Measurements from ENCODE around the gene THG1L. TPM values are rescaled to one million over a fixed set of nuclear protein-coding genes. Genes with fewer than 3 reads are reported as not detected.

THG1L gene
- total and polyA plus RNA-seq, 10 of the 15 experiments (the other 5 are each of a cell fraction or from before 2014, with no cell fraction given), result 24.8 to 58.0 (median 34.5) TPM

DNA sequence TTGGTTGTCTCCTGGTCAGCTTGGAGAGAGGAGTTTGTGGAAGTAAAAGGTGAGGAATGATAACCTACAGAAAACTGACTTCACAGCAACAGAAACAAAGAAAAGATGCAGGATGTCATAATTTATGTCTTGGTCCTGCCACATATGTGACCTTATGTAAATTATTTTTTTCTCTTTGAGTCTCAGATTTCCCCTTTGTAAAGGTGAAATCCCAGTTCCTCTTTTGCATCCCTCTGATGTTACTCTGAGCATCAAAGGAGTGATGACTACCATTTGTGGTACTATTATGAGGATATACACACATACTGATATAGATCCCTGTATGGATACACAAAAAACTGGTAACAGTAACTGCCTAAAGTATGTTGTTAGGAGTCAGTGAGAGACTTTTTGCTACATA is 1.4 kb upstream of the THG1L start (continued):
- TF ChIP-seq EP300 (IDR thresholded peaks at IDR 0.05; ENCODE audit: borderline replicate concordance in 1 of 2, control insufficient read depth in 1 of 2, low read depth in 2 of 2, low read length in 2 of 2), result peak; percentile 87 to 97
- TF ChIP-seq, protein P1, sequence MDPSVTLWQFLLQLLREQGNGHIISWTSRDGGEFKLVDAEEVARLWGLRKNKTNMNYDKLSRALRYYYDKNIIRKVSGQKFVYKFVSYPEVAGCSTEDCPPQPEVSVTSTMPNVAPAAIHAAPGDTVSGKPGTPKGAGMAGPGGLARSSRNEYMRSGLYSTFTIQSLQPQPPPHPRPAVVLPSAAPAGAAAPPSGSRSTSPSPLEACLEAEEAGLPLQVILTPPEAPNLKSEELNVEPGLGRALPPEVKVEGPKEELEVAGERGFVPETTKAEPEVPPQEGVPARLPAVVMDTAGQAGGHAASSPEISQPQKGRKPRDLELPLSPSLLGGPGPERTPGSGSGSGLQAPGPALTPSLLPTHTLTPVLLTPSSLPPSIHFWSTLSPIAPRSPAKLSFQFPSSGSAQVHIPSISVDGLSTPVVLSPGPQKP (IDR thresholded peaks at IDR 0.05; ENCODE audit: low read depth, low read length), result no peak
- TF ChIP-seq RELA (IDR thresholded peaks at IDR 0.05; ENCODE audit: borderline replicate concordance, partially characterized antibody), result no peak
- no peak for TF ChIP-seq NRF1 (conservative IDR thresholded peaks at IDR 0.05; ENCODE audit: low read depth, low read length)
- no peak for TF ChIP-seq LARP7 (IDR thresholded peaks at IDR 0.05)
- TF ChIP-seq ZNF207 (IDR thresholded peaks at IDR 0.05; ENCODE audit: borderline replicate concordance), result no peak
- TF ChIP-seq BRCA1 (IDR thresholded peaks at IDR 0.05; ENCODE audit: low read depth, low read length), result no peak
- TF ChIP-seq STAT1 (conservative IDR thresholded peaks at IDR 0.05), result no peak
- no peak for TF ChIP-seq SP1 (IDR thresholded peaks at IDR 0.05; ENCODE audit: low read depth, low read length)
- TF ChIP-seq CBX3 (IDR thresholded peaks at IDR 0.05; ENCODE audit: borderline replicate concordance, low read depth), result no peak
- TF ChIP-seq PAX8 (IDR thresholded peaks at IDR 0.05), result no peak
- TF ChIP-seq POU2F2 (IDR thresholded peaks at IDR 0.05; ENCODE audit: borderline replicate concordance, low read depth, low read length), result peak; percentile 94; the same call in 2 of the 3 replicates
- peak in 1 of 2 experiments; percentile 52; a peak in 1 of 4 replicates for TF ChIP-seq BHLHE40 (IDR thresholded peaks at IDR 0.05; ENCODE audit: borderline replicate concordance in 1 of 2, low read depth in 2 of 2, low read length in 1 of 2)
- peak; percentile 82 for TF ChIP-seq RUNX3 (IDR thresholded peaks at IDR 0.05; ENCODE audit: low read length)
- no peak for TF ChIP-seq KDM1A (IDR thresholded peaks at IDR 0.05; ENCODE audit: borderline replicate concordance)
- no peak for TF ChIP-seq BACH1 (IDR thresholded peaks at IDR 0.05; ENCODE audit: borderline replicate concordance)
- TF ChIP-seq, protein P2, sequence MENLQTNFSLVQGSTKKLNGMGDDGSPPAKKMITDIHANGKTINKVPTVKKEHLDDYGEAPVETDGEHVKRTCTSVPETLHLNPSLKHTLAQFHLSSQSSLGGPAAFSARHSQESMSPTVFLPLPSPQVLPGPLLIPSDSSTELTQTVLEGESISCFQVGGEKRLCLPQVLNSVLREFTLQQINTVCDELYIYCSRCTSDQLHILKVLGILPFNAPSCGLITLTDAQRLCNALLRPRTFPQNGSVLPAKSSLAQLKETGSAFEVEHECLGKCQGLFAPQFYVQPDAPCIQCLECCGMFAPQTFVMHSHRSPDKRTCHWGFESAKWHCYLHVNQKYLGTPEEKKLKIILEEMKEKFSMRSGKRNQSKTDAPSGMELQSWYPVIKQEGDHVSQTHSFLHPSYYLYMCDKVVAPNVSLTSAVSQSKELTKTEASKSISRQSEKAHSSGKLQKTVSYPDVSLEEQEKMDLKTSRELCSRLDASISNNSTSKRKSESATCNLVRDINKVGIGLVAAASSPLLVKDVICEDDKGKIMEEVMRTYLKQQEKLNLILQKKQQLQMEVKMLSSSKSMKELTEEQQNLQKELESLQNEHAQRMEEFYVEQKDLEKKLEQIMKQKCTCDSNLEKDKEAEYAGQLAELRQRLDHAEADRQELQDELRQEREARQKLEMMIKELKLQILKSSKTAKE (IDR thresholded peaks at IDR 0.05; ENCODE audit: low read depth, poor library complexity, severe bottlenecking), result peak; percentile 47
- peak; percentile 93; the same call in 1 of the 2 replicates for TF ChIP-seq RCOR1 (conservative IDR thresholded peaks at IDR 0.05; ENCODE audit: low read depth, low read length)
- TF ChIP-seq ZNF384 (IDR thresholded peaks at IDR 0.05; ENCODE audit: borderline replicate concordance, low read depth, low read length), result peak; percentile 81; the same call in 1 of the 2 replicates
- TF ChIP-seq MTA2 (IDR thresholded peaks at IDR 0.05; ENCODE audit: low read depth), result peak; percentile 81
- TF ChIP-seq ZBED1 (IDR thresholded peaks at IDR 0.05; ENCODE audit: borderline replicate concordance), result 0 out of 2 replicates have a peak, but pooled peaks have one; percentile 28
- no peak for TF ChIP-seq ZSCAN29 (IDR thresholded peaks at IDR 0.05)
- TF ChIP-seq, protein P3, sequence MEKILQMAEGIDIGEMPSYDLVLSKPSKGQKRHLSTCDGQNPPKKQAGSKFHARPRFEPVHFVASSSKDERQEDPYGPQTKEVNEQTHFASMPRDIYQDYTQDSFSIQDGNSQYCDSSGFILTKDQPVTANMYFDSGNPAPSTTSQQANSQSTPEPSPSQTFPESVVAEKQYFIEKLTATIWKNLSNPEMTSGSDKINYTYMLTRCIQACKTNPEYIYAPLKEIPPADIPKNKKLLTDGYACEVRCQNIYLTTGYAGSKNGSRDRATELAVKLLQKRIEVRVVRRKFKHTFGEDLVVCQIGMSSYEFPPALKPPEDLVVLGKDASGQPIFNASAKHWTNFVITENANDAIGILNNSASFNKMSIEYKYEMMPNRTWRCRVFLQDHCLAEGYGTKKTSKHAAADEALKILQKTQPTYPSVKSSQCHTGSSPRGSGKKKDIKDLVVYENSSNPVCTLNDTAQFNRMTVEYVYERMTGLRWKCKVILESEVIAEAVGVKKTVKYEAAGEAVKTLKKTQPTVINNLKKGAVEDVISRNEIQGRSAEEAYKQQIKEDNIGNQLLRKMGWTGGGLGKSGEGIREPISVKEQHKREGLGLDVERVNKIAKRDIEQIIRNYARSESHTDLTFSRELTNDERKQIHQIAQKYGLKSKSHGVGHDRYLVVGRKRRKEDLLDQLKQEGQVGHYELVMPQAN (conservative IDR thresholded peaks at IDR 0.05), result no peak
- TF ChIP-seq, protein P4, sequence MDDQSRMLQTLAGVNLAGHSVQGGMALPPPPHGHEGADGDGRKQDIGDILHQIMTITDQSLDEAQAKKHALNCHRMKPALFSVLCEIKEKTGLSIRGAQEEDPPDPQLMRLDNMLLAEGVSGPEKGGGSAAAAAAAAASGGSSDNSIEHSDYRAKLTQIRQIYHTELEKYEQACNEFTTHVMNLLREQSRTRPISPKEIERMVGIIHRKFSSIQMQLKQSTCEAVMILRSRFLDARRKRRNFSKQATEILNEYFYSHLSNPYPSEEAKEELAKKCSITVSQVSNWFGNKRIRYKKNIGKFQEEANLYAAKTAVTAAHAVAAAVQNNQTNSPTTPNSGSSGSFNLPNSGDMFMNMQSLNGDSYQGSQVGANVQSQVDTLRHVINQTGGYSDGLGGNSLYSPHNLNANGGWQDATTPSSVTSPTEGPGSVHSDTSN (IDR thresholded peaks at IDR 0.05; ENCODE audit: insufficient replicate concordance, low read depth, low read length), result peak; percentile 69
- TF ChIP-seq PML (IDR thresholded peaks at IDR 0.05; ENCODE audit: low read length), result peak; percentile 75
- no peak for TF ChIP-seq SMC3 (IDR thresholded peaks at IDR 0.05; ENCODE audit: borderline replicate concordance, low read length)
- no peak for TF ChIP-seq JUND (IDR thresholded peaks at IDR 0.05; ENCODE audit: low read depth, low read length)

Measured in GM12878 (cell line).